ENCODE results near the gene RPIA. TPM values are rescaled to one million over a fixed set of nuclear protein-coding genes. Genes with fewer than 3 reads are reported as not detected.

RPIA gene
- total RNA-seq, 4 donors from 2014 or later = 16.3 to 28.1 (median 16.6) TPM

DNA sequence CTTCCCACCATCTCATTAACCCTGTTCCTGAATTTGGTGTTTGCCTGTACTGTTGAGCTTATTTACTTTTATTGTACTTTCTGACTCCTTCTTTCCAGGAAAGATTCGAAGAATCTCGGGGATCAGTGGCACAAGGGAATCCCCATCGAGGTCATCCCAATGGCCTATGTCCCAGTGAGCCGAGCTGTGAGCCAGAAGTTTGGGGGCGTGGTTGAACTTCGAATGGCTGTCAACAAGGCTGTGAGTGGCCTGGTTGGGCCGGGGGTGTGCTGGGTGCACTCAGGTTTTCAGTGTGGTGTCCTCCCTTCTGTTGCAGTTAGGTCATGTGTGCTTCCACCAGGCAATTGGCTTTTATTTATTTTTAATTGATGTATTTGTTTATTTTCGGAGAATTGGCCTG is 45.0 kb downstream of the RPIA start:
- H3K27ac ChIP-seq = peak overlapping the region in 1 of 4 donors; percentile 10
- DNase-seq = no peak
- peaks cover 0 to 30% (median 0%) of the 10 kb centered on the region in 3 donors for H3K36me3 ChIP-seq
- H3K9me3 ChIP-seq = no peaks in the 10 kb centered on the region
- H3K4me3 ChIP-seq = no peak overlapping the region
- TF ChIP-seq POLR2A (IDR thresholded peaks at IDR 0.05) = no peak
- TF ChIP-seq CTCF (IDR thresholded peaks at IDR 0.05) = no peak
- no peaks in the 10 kb centered on the region for H3K27me3 ChIP-seq
- H3K4me1 ChIP-seq = peaks cover 0 to 14% (median 0%) of the 10 kb centered on the region in 4 donors

- no peak for DNase-seq
- peaks cover 0 to 35% (median 0%) of the 10 kb centered on the region in 3 donors for H3K36me3 ChIP-seq
These were observed 45.9 kb downstream of the RPIA start for GRCh38 chr2:88737385-88737784.

DNA sequence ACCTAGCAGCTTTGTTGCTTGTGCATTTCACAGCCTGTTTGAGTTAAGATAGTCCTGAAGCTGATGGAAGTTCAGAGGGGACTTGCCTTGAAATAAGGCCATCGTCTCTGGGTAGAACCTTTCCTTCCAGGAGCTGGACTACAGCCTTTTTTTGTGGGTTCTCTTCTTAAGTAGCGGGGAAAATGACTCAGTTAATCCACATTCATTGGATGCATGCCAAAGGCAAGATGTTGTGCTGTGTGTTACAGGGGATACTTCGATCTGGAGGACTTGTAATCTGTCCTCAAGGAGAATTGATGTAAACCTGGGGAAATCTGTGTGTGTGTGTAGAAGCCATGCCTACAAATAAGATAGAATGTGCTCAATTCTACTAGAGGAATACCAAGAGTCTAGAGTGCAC is 46.8 kb downstream of the RPIA start:
- H3K9me3 ChIP-seq = no peaks in the 10 kb centered on the region
- TF ChIP-seq CTCF (IDR thresholded peaks at IDR 0.05) = no peak
- H3K27ac ChIP-seq = no peak overlapping the region
- no peaks in the 10 kb centered on the region for H3K27me3 ChIP-seq
- no peak for DNase-seq
- H3K36me3 ChIP-seq = peaks cover 0 to 43% (median 0%) of the 10 kb centered on the region in 3 donors
- no peak overlapping the region for H3K4me3 ChIP-seq
- peaks cover 0 to 14% (median 0%) of the 10 kb centered on the region in 4 donors for H3K4me1 ChIP-seq

More at GRCh38 chr2:88737385-88737784, 45.9 kb downstream of the RPIA start:
- Histone ChIP-seq H3K27ac (no peak overlapping the region), H3K9me3 (no peaks in the 10 kb centered on the region), H3K4me3 (no peak overlapping the region), H3K27me3 (no peaks in the 10 kb centered on the region), H3K4me1 (peaks cover 0 to 14% (median 0%) of the 10 kb centered on the region in 4 donors)
- no peak for TF ChIP-seq CTCF (IDR thresholded peaks at IDR 0.05)
- TF ChIP-seq POLR2A (IDR thresholded peaks at IDR 0.05) = no peak

DNA sequence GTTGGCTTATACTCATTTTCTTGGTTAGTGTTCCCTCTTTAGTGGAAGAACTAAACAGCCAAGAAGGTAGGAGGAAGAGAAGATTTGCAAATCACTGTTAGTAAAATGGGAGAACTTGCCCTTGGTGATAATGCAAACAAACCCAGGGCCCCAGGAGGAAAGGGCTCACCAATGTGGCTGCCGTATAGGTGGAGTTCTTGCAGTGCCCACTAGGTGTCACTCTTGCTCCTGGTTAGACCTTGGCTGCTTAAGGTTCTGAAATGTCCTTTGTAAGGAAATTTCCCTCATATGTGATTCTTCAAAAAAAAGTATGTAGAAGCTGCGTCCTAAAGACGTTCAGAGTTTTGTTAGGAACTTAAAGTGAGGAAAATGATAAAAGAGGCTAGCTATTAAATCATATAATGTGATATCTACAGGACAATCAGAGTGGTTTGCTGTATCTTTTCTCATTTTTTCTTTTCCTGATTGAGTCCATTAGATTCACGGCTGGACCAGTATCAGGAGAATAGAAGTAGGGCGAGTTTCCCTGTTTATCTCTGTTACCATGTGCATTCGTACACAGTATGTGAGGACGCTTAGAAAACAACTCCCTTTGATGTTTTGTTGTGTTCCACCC is 48.6 kb downstream of the RPIA start:
- no peaks in the 10 kb centered on the region for H3K9me3 ChIP-seq
- H3K36me3 ChIP-seq = peaks cover 0 to 48% (median 0%) of the 10 kb centered on the region in 3 donors
- no peak overlapping the region for H3K4me3 ChIP-seq
- H3K27me3 ChIP-seq = no peaks in the 10 kb centered on the region
- H3K4me1 ChIP-seq = peaks cover 0 to 14% (median 0%) of the 10 kb centered on the region in 4 donors
- TF ChIP-seq POLR2A (IDR thresholded peaks at IDR 0.05) (no peak), CTCF (IDR thresholded peaks at IDR 0.05) (peak; percentile 78 to 89 (median 84))
- H3K27ac ChIP-seq = no peak overlapping the region
- peak; percentile 70 to 92 (median 76) for DNase-seq

- Histone ChIP-seq H3K27me3 (no peaks in the 10 kb centered on the region), H3K36me3 (peaks cover 0 to 85% (median 3%) of the 10 kb centered on the region in 3 donors), H3K27ac (no peak overlapping the region)
These were observed 55.5 kb downstream of the RPIA start for GRCh38 chr2:88746929-88747490.

More at GRCh38 chr2:88746929-88747490, 55.5 kb downstream of the RPIA start:
- no peak overlapping the region for H3K4me3 ChIP-seq
- TF ChIP-seq POLR2A (IDR thresholded peaks at IDR 0.05) (no peak), CTCF (IDR thresholded peaks at IDR 0.05) (no peak)
- H3K4me1 ChIP-seq = no peaks in the 10 kb centered on the region
- no peak for DNase-seq
- H3K9me3 ChIP-seq = no peaks in the 10 kb centered on the region

Measured in Peyer's patch (tissue), 4 donors.